A673 (cell line): ENCODE results near the gene SLC9C2.

Source experiments
- EZH2 ChIP-seq: fragments of 200-600 bp; sonication (generic); IDR thresholded peaks from 2 replicates; pipeline ENCODE4 v1.6.1; 2017; ENCODE audit warnings: borderline replicate concordance, low read depth, mild to moderate bottlenecking, mixed read lengths, antibody characterized with exemption, low read length; ENCODE audit not compliant: poor library complexity, severe bottlenecking
- TF ChIP-seq, protein P1 (sequence below): fragments of 300-800, 200-600 bp; sonication (generic); conservative IDR thresholded peaks from 2 replicates; pipeline ENCODE4 v1.5.1; 2017; ENCODE audit warnings: low read depth, mild to moderate bottlenecking, antibody characterized with exemption, low read length, moderate library complexity, mixed read lengths

GRCh38 chr1:173491508-173491907, 111.4 kb downstream of the SLC9C2 start:
- TF ChIP-seq, protein P1, sequence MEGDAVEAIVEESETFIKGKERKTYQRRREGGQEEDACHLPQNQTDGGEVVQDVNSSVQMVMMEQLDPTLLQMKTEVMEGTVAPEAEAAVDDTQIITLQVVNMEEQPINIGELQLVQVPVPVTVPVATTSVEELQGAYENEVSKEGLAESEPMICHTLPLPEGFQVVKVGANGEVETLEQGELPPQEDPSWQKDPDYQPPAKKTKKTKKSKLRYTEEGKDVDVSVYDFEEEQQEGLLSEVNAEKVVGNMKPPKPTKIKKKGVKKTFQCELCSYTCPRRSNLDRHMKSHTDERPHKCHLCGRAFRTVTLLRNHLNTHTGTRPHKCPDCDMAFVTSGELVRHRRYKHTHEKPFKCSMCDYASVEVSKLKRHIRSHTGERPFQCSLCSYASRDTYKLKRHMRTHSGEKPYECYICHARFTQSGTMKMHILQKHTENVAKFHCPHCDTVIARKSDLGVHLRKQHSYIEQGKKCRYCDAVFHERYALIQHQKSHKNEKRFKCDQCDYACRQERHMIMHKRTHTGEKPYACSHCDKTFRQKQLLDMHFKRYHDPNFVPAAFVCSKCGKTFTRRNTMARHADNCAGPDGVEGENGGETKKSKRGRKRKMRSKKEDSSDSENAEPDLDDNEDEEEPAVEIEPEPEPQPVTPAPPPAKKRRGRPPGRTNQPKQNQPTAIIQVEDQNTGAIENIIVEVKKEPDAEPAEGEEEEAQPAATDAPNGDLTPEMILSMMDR = no peak
- TF ChIP-seq EZH2 = no peak
